Effector memory CD4-positive, alpha-beta T cell (primary cell): ENCODE data around the gene SS18.

Source experiments
- DNase-seq, 3 donors: peaks; one replicate each; pipeline ENCODE4 v3.0.0-alpha.2; 2020
- H3K27ac ChIP-seq: 2 replicates; pipeline ENCODE4 v1.7.0; 2013; ENCODE audit warnings: mild to moderate bottlenecking, low read length, moderate library complexity; ENCODE audit not compliant: insufficient read depth, poor library complexity, severe bottlenecking
- H3K27me3 ChIP-seq: replicated peaks from 2 replicates; pipeline ENCODE4 v1.7.0; 2013; ENCODE audit warnings: mild to moderate bottlenecking, low read length; ENCODE audit not compliant: insufficient read depth, control insufficient read depth, poor library complexity, severe bottlenecking
- H3K36me3 ChIP-seq: 2 replicates; pipeline ENCODE4 v1.7.0; 2013; ENCODE audit warnings: mild to moderate bottlenecking, low read length, moderate library complexity; ENCODE audit not compliant: control insufficient read depth, insufficient read depth
- H3K4me1 ChIP-seq: 2 replicates; pipeline ENCODE4 v1.7.0; 2013; ENCODE audit warnings: low read length, mild to moderate bottlenecking; ENCODE audit not compliant: control insufficient read depth, insufficient read depth, poor library complexity, severe bottlenecking
- H3K4me3 ChIP-seq: 2 replicates; pipeline ENCODE4 v1.7.0; 2013; ENCODE audit warnings: low read length, low read depth, mild to moderate bottlenecking; ENCODE audit not compliant: insufficient read depth, poor library complexity, severe bottlenecking
- H3K9me3 ChIP-seq: 2 replicates; pipeline ENCODE4 v1.7.0; 2013; ENCODE audit warnings: mild to moderate bottlenecking, low read length, moderate library complexity; ENCODE audit not compliant: control insufficient read depth

The SS18 gene

DNA sequence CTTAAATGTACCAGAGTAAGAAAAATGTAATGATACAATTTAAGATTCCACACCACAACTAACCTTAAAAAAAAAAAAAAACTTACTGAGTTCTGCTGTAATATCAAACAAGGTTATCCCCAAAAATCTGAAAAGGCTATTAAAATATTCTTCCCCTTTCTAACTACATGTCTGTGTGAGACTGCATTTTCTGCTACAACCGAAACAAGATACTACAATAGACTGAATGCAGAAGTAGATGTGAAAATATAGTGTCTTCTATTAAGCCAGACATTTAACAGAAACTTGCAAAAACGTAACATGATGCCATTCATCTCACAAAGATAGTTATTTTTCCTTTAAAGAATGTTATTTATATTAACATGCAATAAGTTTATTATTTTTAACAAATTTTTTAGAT, 16.2 kb downstream of the SS18 start:
- Histone ChIP-seq H3K9me3 (no peaks in the 10 kb centered on the region), H3K36me3 (peaks cover 41% of the 10 kb centered on the region), H3K27me3 (no peaks in the 10 kb centered on the region), H3K4me1 (no peaks in the 10 kb centered on the region), H3K4me3 (no peak overlapping the region), H3K27ac (no peak overlapping the region)
- no peak for DNase-seq

DNA sequence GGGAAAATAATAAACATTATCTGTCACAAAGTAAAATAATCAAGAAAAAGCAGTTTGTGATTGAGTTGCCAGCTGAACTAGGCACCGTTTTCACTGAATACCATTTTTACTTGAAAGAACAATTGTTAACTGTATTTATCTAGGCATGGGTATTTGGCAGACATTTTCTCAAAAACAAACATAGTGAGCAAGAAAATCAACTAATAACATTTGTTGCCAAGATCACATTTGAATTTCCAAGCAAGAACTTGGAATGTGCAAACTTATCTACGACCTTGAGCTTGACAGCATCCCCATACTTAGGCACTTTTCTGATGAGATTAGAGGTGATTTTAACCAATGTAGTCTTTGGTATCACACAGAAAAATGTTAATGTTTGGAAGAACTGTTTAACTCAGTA, 16.7 kb downstream of the SS18 start:
- no peak for DNase-seq
- no peaks in the 10 kb centered on the region for H3K9me3 ChIP-seq
- H3K36me3 ChIP-seq, result peaks cover 41% of the 10 kb centered on the region
- no peaks in the 10 kb centered on the region for H3K4me1 ChIP-seq
- no peak overlapping the region for H3K4me3 ChIP-seq
- H3K27ac ChIP-seq, result no peak overlapping the region
- H3K27me3 ChIP-seq, result no peaks in the 10 kb centered on the region

DNA sequence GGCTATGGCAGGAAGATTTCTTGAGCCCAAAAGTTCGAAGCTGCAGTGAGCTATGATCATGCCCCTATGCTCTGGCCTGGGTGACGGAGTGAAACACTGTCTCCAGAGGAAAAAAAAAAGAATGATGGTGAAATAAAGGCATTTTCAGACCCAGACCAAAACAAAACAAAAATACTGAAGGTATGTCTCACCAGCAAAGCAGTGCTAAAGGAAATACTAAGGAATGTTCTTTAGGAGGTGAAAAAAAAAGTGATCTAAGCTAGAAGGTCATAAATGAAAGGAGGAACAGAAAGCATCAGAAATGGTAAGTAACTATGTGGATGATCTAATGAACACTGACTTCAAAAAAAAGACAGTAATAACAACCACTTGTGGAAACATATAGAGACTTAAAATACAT, 18.7 kb downstream of the SS18 start:
- peaks cover 49% of the 10 kb centered on the region for H3K36me3 ChIP-seq
- no peak overlapping the region for H3K4me3 ChIP-seq
- no peaks in the 10 kb centered on the region for H3K9me3 ChIP-seq
- DNase-seq, result no peak
- H3K4me1 ChIP-seq, result no peaks in the 10 kb centered on the region
- H3K27ac ChIP-seq, result no peak overlapping the region
- H3K27me3 ChIP-seq, result no peaks in the 10 kb centered on the region

DNA sequence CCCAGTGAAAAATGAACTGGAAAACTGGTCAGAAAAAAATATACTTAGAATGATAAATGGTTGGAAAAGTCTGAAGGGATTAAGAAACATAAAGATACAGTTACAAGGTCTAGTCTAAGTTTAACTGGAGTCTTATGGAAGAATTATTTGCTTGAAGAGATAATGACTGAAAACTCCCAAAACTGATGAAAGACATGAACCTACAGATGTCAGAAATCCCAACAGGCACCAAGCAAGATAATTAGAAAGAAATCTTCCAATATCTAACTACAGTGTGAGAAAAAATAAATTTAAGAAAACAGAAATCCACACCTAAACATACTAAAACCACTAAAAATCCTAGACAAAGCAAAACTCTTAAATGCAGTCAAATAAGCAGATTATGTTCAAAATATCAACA, 19.4 kb downstream of the SS18 start:
- Histone ChIP-seq H3K27me3 (no peaks in the 10 kb centered on the region), H3K4me3 (no peak overlapping the region), H3K4me1 (no peaks in the 10 kb centered on the region), H3K36me3 (peaks cover 52% of the 10 kb centered on the region), H3K27ac (no peak overlapping the region), H3K9me3 (no peaks in the 10 kb centered on the region)
- no peak for DNase-seq

- H3K36me3 ChIP-seq, result peaks cover 23% of the 10 kb centered on the region
- H3K9me3 ChIP-seq, result no peaks in the 10 kb centered on the region
- H3K4me1 ChIP-seq, result no peaks in the 10 kb centered on the region
- no peak overlapping the region for H3K27ac ChIP-seq
- H3K27me3 ChIP-seq, result no peaks in the 10 kb centered on the region
- H3K4me3 ChIP-seq, result no peak overlapping the region
- DNase-seq, result no peak
These were observed 31.1 kb downstream of the SS18 start for GRCh38 chr18:26059357-26059756.

- Histone ChIP-seq H3K9me3 (no peaks in the 10 kb centered on the region), H3K27me3 (no peaks in the 10 kb centered on the region), H3K4me1 (no peaks in the 10 kb centered on the region), H3K27ac (no peak overlapping the region), H3K36me3 (peaks cover 36% of the 10 kb centered on the region), H3K4me3 (no peak overlapping the region)
- DNase-seq, result no peak
These were observed 33.1 kb downstream of the SS18 start for GRCh38 chr18:26057344-26057773.

GRCh38 chr18:26056291-26056690, 34.1 kb downstream of the SS18 start:
- no peak overlapping the region for H3K4me3 ChIP-seq
- no peak overlapping the region for H3K27ac ChIP-seq
- no peaks in the 10 kb centered on the region for H3K4me1 ChIP-seq
- peaks cover 39% of the 10 kb centered on the region for H3K36me3 ChIP-seq
- no peak for DNase-seq
- no peaks in the 10 kb centered on the region for H3K9me3 ChIP-seq
- H3K27me3 ChIP-seq, result no peaks in the 10 kb centered on the region

DNA sequence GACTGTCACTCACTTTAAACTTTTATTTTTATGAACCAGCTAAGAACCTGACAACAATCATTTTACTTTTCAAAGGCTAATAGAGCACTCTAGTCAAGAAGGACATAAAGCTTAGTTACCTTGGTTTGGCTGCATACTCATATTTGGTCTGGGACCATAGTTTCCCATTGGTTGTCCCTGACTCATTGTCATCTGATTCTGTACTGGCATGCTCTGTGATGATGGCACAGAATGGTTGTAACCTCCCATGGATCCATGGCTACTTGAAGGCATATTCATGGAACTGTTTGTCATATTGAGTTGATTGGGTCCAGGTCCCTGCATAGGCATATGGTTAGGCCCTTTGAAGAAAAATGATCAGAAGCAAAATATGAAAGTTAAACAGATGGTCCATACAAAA, 37.9 kb downstream of the SS18 start:
- no peaks in the 10 kb centered on the region for H3K4me1 ChIP-seq
- no peak overlapping the region for H3K27ac ChIP-seq
- H3K27me3 ChIP-seq, result no peaks in the 10 kb centered on the region
- no peak for DNase-seq
- H3K9me3 ChIP-seq, result no peaks in the 10 kb centered on the region
- H3K4me3 ChIP-seq, result no peak overlapping the region
- peaks cover 41% of the 10 kb centered on the region for H3K36me3 ChIP-seq

- Histone ChIP-seq H3K27me3 (no peaks in the 10 kb centered on the region), H3K27ac (no peak overlapping the region), H3K4me3 (no peak overlapping the region), H3K4me1 (no peaks in the 10 kb centered on the region), H3K9me3 (no peaks in the 10 kb centered on the region), H3K36me3 (peaks cover 38% of the 10 kb centered on the region)
- no peak for DNase-seq
These were observed 38.6 kb downstream of the SS18 start for GRCh38 chr18:26051843-26052242.

DNA sequence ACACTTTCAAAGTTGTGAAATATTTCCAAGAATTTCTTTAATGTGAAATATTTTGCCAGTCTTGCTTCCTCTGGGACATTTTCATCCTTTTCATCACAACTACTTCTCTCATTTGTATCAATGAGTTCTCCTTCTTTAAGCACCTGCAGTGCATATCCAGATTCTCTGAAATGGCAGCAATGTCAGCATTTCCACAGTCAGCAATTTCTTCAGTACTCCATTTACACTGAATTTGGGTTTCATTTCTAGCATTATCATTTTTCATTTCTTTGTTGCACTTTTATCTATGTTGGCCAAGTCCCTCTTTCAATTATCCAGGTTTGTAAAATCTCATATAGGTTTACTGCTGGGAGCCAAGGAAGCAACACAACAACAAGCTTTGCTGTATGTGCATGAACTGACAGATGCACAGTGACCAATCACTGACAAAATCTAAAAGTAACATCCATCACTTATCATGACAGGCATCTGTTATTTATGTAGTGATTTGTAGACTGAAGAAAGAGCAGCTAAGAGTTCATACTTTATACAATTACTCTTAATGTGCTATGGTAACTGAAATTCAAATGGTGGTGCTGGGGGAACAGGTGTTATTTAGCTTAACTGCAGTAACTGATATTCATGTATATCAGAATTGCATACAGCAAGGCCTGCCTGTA, 43.9 kb downstream of the SS18 start:
- no peak overlapping the region for H3K4me3 ChIP-seq
- H3K36me3 ChIP-seq, result peaks cover 5% of the 10 kb centered on the region

More for the DNA sequence above, 43.9 kb downstream of the SS18 start:
- Histone ChIP-seq H3K27me3 (no peaks in the 10 kb centered on the region), H3K27ac (no peak overlapping the region), H3K4me1 (no peaks in the 10 kb centered on the region), H3K9me3 (no peaks in the 10 kb centered on the region)
- DNase-seq, result no peak
